GM18526 (cell line): ENCODE measurements around the gene GALNS.

Experiments
- POLR2A ChIP-seq: IDR thresholded peaks from 3 replicates; pipeline ENCODE4 v1.6.1; 2011; ENCODE audit not compliant: insufficient read length; ENCODE audit errors: extremely low read depth

The GALNS gene, protein sequence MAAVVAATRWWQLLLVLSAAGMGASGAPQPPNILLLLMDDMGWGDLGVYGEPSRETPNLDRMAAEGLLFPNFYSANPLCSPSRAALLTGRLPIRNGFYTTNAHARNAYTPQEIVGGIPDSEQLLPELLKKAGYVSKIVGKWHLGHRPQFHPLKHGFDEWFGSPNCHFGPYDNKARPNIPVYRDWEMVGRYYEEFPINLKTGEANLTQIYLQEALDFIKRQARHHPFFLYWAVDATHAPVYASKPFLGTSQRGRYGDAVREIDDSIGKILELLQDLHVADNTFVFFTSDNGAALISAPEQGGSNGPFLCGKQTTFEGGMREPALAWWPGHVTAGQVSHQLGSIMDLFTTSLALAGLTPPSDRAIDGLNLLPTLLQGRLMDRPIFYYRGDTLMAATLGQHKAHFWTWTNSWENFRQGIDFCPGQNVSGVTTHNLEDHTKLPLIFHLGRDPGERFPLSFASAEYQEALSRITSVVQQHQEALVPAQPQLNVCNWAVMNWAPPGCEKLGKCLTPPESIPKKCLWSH

DNA sequence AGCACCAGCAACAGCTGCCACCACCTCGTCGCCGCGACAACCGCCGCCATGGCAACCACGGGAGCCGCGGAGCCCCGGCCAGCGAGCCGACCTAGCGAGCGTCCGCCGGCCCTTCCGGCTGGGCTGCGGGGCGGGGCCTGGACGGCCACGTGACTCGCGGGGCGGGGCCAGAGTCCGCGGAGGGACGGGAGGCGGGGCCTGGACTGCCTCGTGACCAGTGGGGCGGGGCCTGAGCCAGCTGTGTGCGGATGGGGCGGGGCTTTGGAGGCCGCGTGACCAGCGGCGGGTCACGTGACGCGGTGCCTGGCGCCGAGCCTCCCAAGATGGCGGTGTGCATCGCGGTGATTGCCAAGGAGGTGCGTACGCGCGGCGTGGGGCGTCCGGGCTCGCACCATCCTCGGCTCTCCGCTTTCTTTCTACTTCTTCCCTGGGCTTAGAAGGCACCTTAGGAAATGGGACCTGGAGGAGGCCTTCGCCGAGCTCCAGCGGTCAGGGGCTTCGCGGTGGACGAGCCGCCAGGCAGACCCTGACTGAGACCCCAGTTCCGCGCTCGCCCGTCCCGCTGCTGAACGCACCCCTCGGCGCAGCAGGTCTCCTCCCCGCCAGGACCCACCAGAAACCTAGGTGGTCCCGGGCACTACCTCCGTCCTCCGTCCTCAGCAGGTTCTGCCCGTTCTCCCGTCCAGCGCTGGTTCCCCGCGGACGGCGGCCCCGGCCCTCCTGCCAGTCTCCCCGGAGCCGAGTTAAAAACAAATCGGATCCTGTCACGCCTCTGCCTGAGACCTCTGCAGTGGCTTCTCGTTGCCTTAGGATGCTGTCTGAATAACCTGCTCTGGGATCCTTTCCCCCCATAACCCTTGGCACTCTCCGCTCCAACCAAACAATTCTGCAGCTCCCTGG is at the start of gene GALNS, which contains the start of gene TRAPPC2L:
Gene GALNS, minus strand, starts transcription at position 120 of the 900 bp plus-strand sequence. Its CDS starts 70 bp downstream, at position 50.
Gene TRAPPC2L, plus strand, starts transcription at position 300 of the 900 bp plus-strand sequence. Its CDS starts 24 bp downstream, at position 324.
- TF ChIP-seq POLR2A = peak; percentile 90

DNA sequence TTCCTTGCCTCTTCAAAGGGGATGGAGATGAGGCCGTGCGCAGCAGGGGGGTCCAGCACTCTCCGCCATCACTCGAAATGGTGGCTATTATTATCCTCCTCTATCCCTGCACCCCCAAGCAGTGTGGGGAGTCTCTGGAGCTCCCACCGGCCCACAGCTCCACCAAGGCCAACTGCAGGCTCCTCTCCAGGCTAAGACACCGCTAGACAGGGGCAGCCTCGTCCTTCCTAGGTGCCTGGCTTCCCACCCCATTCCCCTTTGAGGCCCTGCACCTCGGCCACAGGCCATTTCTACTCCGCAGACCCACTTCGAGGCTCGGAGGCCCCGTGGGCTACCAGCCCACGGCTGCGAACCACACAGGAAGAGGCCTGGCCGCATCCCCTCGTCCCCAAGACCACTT is 49.3 kb upstream of the GALNS start:
- TF ChIP-seq POLR2A = no peak

DNA sequence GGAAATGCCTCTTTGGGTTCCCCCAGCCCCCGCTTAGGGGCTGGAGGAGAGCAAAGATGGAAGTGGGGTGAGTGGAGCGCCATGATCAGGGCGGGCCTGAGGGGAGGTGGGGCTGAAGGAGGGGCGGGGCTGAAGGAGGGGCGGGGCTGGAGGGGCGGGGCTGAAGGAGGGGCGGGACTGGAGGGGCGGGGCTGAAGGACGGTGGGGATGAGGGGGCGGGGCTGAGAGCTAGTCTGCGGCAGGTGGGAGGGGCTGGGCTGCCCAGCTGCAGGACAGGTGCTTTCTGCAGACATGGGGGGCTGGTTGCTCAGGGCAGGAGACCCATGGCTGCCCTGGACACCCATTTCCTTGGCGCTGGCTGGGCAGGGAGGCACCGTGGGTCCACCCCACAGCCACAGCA is 48.8 kb upstream of the GALNS start:
- TF ChIP-seq POLR2A = no peak

GRCh38 chr16:88904676-88905365 is 48.1 kb upstream of the GALNS start:
- no peak for TF ChIP-seq POLR2A

- no peak for TF ChIP-seq POLR2A
These were observed 46.5 kb upstream of the GALNS start for GRCh38 chr16:88903267-88903666.

DNA sequence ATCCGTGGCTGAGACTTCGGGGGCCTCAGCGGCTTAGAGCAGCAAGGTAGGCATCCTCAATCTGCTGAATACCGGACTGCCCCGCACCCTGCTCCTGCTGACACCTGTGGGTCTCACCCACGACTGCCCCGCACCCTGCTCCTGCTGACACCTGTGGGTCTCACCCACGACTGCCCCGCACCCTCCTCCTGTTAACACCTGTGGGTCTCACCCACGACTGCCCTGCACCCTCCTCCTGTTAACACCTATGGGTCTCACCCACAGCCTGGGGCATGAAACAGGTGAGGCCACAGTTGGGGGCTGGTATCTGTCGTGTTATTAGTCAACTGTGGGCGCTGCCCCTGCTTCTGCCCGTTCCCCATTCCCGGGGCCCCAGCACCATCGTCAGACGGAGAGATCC is 46.0 kb upstream of the GALNS start:
- no peak for TF ChIP-seq POLR2A

GRCh38 chr16:88901718-88902337 is 45.1 kb upstream of the GALNS start:
- TF ChIP-seq POLR2A = no peak

- TF ChIP-seq POLR2A = no peak
These were observed 43.9 kb upstream of the GALNS start for GRCh38 chr16:88900662-88901052.

GRCh38 chr16:88899901-88900661 is 43.3 kb upstream of the GALNS start:
- no peak for TF ChIP-seq POLR2A

DNA sequence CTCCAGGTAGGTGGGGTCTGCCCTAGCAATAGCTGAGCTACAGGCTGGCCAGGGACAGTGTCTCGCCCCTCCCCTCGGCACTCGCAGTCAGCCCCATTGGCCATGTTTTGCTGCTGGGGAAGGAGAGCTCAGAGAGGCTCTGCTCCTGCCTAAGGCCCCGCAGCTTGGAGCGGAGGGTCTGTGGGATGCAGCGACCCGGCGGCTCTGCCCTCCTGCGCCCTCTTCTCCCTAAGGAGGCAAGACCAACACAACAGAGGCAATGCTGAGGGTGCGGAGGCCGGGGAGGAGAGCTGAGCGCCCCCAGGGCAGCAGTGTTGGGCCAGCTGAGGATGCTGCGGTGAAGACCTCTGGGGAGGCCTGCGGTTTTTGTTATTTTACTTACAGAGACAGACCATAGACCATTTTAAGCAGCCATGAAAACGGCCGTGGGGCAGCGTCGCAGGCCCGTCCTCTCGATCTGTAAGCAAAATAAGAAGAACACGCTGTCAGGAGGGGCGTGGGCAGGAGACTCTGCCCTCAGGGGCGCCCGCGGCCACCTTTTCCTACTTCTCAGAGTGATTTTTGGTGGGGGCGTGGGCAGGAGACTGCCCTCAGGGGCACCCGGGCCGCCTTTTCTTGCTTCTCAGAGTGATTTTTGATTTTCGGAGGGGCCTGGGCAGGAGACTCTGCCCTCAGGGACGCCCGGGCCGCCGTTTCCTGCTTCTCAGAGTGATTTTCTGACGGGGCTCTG is 41.1 kb upstream of the GALNS start:
- no peak for TF ChIP-seq POLR2A

- no peak for TF ChIP-seq POLR2A
These were observed 39.7 kb upstream of the GALNS start for GRCh38 chr16:88896238-88897070.

DNA sequence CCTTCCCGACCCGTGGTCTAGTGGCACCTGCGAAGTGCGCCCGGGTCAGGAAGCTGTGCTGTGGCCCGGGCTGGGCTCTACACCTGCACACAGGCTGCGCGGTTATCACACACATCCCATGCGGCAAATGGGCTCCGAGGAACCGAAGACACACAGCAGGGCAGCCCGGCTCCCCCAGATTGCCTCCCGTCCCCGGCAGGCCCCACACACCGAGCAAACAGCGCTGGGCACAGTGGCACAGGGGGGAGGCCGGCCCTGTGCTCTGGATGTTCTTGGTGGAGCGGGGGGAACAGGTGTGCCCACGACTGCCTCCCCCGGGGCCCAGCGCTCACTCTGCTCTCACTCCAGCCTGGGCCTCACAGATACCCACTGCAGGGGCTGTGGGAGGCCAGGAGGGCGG is 38.6 kb upstream of the GALNS start:
- no peak for TF ChIP-seq POLR2A

- TF ChIP-seq POLR2A = no peak
These were observed 38.0 kb upstream of the GALNS start for GRCh38 chr16:88894681-88895300.
